PC-9 (cell line): ENCODE data around the gene MAN1B1. TPM values are rescaled to one million over a fixed set of nuclear protein-coding genes. Genes with fewer than 3 reads are reported as not detected.

ENCODE experiments used
- BruUV-seq: library from RNA; stranded (reverse); fragments of 400-500 nt; replicated peaks from 2 replicates; lab custom pipeline; 2021; lab: Mats Ljungman, UMichigan
- CTCF ChIA-PET: fragments of 300-600 bp; sonication (Branson Sonifier 250); formaldehyde crosslinking; loops from one replicate; lab custom pipeline; 2022; ENCODE audit warnings: antibody characterized with exemption; lab: Charles Lee
- POLR2A ChIA-PET: fragments of 300-600 bp; sonication (Branson Sonifier 250); formaldehyde crosslinking; loops from one replicate; lab custom pipeline; 2022; ENCODE audit warnings: antibody characterized with exemption; ENCODE audit not compliant: unreplicated experiment; lab: Charles Lee
- DNase-seq, 2 experiments: peaks; one replicate each; pipeline versions ENCODE4 v3.0.0 to v3.0.0-alpha.2; 2015 to 2022; ENCODE audit warnings: mixed read lengths in 1 of 2
- H2AFZ ChIP-seq: fragments of 200-600 bp; sonication (generic); 2 replicates; pipeline ENCODE4 v1.8.1; 2017; ENCODE audit warnings: antibody characterized with exemption
- H3F3A ChIP-seq: fragments of 200-600 bp; sonication (generic); 2 replicates; pipeline ENCODE4 v1.8.1; 2017; ENCODE audit warnings: antibody characterized with exemption, mild to moderate bottlenecking, low read depth; ENCODE audit not compliant: insufficient read depth
- H3K27ac ChIP-seq: fragments of 200-600 bp; sonication (generic); 2 replicates; pipeline ENCODE4 v1.6.1; 2016; ENCODE audit warnings: mixed run types
- H3K27me3 ChIP-seq: fragments of 200-600 bp; sonication (generic); 2 replicates; pipeline ENCODE4 v1.6.1; 2016; ENCODE audit warnings: low read depth, mixed run types; ENCODE audit not compliant: insufficient read depth
- H3K36me3 ChIP-seq: fragments of 200-600 bp; sonication (generic); 2 replicates; pipeline ENCODE4 v1.6.1; 2016; ENCODE audit warnings: low read depth, mixed run types
- H3K4me1 ChIP-seq: fragments of 200-600 bp; sonication (generic); replicated peaks from 2 replicates; pipeline ENCODE4 v1.6.1; 2016; ENCODE audit warnings: mixed run types; ENCODE audit not compliant: insufficient read depth
- H3K4me2 ChIP-seq: fragments of 200-600 bp; sonication (generic); 2 replicates; pipeline ENCODE4 v1.6.1; 2017; ENCODE audit warnings: mixed run types
- H3K4me3 ChIP-seq: fragments of 200-600 bp; sonication (generic); 2 replicates; pipeline ENCODE4 v1.6.1; 2016; ENCODE audit warnings: mixed run types
- H3K79me2 ChIP-seq: fragments of 200-600 bp; sonication (generic); 2 replicates; pipeline ENCODE4 v1.6.1; 2017; ENCODE audit warnings: low read depth, mixed run types
- H3K9me2 ChIP-seq: fragments of 200-600 bp; sonication (generic); 2 replicates; pipeline ENCODE4 v1.8.1; 2017; ENCODE audit warnings: mild to moderate bottlenecking; ENCODE audit not compliant: insufficient read depth
- H3K9me3 ChIP-seq: fragments of 200-600 bp; sonication (generic); 2 replicates; pipeline ENCODE4 v1.8.1; 2016; ENCODE audit warnings: low read depth; ENCODE audit not compliant: insufficient read depth
- H4K20me1 ChIP-seq: fragments of 200-600 bp; sonication (generic); 2 replicates; pipeline ENCODE4 v1.8.1; 2017; ENCODE audit not compliant: insufficient read depth
- EZH2 ChIP-seq: fragments of 200-600 bp; sonication (generic); IDR thresholded peaks from 2 replicates; pipeline ENCODE4 v1.8.0; 2017; ENCODE audit warnings: antibody characterized with exemption, low read depth
- intact Hi-C: fragments of 100-400 bp; cut with micrococcal nuclease; formaldehyde crosslinking; loops from one replicate; pipeline ENCODE4 v1.10.0; 2022; ENCODE audit not compliant: unreplicated experiment
- total RNA-seq: library from RNA; stranded (reverse); gene quantifications from 2 replicates; pipeline ENCODE4 v1.2.3, GENCODE V29; 2021
- TF ChIP-seq, protein P1 (sequence below): fragments of 200-600 bp; sonication (generic); conservative IDR thresholded peaks from 2 replicates; pipeline ENCODE4 v1.6.1; 2017; ENCODE audit warnings: mixed run types, antibody characterized with exemption, mild to moderate bottlenecking, moderate library complexity

The MAN1B1 gene
- total RNA-seq, 1 experiment from 2014 or later: 79.3 TPM

DNA sequence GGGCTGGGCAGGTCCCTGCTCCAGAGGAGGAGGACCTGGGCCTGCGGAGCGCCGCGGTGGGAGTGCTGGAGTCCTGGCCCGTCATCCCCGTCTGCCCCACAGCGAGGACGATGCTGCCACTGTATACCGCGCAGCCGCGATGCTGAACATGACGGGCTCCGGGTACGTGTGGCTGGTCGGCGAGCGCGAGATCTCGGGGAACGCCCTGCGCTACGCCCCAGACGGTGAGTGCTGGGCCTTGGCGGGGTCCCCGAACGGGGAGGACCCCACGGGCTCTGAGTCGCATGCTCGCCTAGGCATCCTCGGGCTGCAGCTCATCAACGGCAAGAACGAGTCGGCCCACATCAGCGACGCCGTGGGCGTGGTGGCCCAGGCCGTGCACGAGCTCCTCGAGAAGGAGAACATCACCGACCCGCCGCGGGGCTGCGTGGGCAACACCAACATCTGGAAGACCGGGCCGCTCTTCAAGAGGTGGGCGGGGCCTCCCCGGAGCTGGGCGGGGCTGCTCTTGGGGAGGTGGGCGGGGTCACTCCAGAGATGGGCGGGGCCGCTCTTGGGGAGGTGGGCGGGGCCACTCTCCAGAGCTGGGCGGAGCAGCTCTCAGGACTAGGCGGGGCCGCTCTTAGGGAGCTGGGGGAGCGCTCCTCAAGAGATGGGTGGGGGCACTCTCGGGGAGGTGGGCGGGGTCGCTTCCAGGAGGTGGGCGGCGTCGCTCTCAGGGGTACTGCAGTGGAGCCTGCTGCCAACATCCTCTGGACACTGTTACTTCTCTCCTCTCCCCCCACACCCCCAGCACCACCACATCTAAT lies 70.0 kb downstream of the MAN1B1 start:
- no peaks in the 10 kb centered on the region for H3K9me3 ChIP-seq
- no peak overlapping the region for H2AFZ ChIP-seq
- ChIA-PET CTCF (interaction anchor here (0.6 kb wide), 1 partner anchor 11 kb away, joined by 4 read pairs; no protein-coding TSS in a partner anchor), POLR2A (interaction anchor here (0.5 kb wide), 2 partner anchors 48 to 67 kb away, joined by 3 to 10 read pairs; no protein-coding TSS in a partner anchor)
- no peak for DNase-seq
- no peak overlapping the region for H3K4me2 ChIP-seq
- no peak overlapping the region for H3K27ac ChIP-seq
- H3K9me2 ChIP-seq: no peaks in the 10 kb centered on the region
- no peaks in the 10 kb centered on the region for H3K36me3 ChIP-seq
- no peaks in the 10 kb centered on the region for H4K20me1 ChIP-seq
- BruUV-seq: no TSS peak
- intact Hi-C loops: no loop called here
- no peaks in the 10 kb centered on the region for H3K79me2 ChIP-seq
- H3F3A ChIP-seq: peaks cover 26% of the 10 kb centered on the region
- no peaks in the 10 kb centered on the region for H3K4me1 ChIP-seq
- H3K4me3 ChIP-seq: no peak overlapping the region
- H3K27me3 ChIP-seq: no peaks in the 10 kb centered on the region
- TF ChIP-seq EZH2: no peak
- TF ChIP-seq, protein P1, sequence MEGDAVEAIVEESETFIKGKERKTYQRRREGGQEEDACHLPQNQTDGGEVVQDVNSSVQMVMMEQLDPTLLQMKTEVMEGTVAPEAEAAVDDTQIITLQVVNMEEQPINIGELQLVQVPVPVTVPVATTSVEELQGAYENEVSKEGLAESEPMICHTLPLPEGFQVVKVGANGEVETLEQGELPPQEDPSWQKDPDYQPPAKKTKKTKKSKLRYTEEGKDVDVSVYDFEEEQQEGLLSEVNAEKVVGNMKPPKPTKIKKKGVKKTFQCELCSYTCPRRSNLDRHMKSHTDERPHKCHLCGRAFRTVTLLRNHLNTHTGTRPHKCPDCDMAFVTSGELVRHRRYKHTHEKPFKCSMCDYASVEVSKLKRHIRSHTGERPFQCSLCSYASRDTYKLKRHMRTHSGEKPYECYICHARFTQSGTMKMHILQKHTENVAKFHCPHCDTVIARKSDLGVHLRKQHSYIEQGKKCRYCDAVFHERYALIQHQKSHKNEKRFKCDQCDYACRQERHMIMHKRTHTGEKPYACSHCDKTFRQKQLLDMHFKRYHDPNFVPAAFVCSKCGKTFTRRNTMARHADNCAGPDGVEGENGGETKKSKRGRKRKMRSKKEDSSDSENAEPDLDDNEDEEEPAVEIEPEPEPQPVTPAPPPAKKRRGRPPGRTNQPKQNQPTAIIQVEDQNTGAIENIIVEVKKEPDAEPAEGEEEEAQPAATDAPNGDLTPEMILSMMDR: no peak

DNA sequence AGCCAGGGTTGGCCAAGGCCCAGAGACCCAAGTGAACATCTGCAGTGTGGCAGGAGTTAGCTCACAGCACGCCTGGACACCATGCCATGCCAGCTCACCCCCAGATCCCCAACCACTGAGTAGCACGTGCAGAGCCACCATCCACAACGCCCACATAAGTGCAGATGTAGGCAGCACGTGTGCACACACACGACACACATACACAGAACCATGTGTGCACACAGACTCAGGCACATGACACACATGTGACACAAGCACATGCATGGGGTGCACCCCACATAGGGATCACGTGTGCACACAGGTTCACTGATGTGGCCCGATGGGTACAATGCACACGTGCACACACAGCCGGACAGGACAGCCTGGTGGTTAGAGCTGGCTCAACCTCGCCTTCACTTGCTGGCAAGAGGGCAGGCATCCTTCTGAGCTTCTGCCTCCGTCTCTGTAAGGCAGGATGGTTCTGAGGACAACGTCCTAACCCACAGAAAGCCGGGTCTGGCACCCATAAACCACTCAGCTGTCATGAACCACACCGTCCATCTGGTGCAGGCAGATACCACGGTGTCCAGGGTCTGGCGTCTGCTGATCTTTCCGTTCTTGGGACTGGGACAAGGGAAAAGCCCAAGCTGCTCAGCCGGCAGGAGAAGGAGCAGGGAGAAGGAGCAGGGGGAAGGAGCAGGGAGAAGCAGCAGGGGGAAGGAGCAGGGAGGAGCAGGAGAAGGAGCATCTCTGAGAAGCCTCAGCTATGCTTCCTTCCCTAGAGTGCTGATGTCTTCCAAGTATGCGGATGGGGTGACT lies 71.0 kb downstream of the MAN1B1 start:
- no peaks in the 10 kb centered on the region for H4K20me1 ChIP-seq
- H3K9me2 ChIP-seq: no peaks in the 10 kb centered on the region
- H3K27ac ChIP-seq: no peak overlapping the region
- H3K79me2 ChIP-seq: no peaks in the 10 kb centered on the region
- no peak for DNase-seq
- no peak overlapping the region for H2AFZ ChIP-seq
- no peak overlapping the region for H3K4me3 ChIP-seq
- H3K27me3 ChIP-seq: no peaks in the 10 kb centered on the region
- BruUV-seq: no TSS peak
- no peaks in the 10 kb centered on the region for H3K36me3 ChIP-seq
- H3K4me1 ChIP-seq: no peaks in the 10 kb centered on the region
- TF ChIP-seq EZH2: no peak
- TF ChIP-seq, protein P1: no peak
- no peaks in the 10 kb centered on the region for H3K9me3 ChIP-seq
- H3F3A ChIP-seq: peaks cover 16% of the 10 kb centered on the region
- H3K4me2 ChIP-seq: no peak overlapping the region
- intact Hi-C loops: no loop called here
- POLR2A ChIA-PET: interaction anchor here (0.5 kb wide), 2 partner anchors 47 to 66 kb away, joined by 3 to 10 read pairs; no protein-coding TSS in a partner anchor
- CTCF ChIA-PET: no interaction called here

DNA sequence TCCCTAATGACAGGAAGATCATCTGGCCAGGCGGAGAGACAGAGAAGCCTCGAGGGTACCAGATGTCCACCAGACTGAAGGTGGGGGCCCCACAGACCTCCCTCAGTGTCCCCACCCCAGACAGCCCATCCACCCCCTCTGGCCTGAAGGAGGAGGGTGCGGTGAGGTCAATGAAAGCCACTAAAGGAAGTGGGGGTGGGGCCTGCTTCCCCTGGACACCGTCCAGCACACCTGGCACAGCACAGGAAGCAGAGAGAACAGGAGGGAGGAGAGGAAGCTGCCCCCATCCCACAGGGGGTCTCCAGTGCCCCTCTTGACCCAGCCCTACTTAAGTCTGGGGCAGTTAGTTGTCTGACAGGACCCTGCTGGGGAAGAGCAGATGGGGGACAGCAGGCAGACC lies 71.8 kb downstream of the MAN1B1 start:
- intact Hi-C loops: no loop called here
- no peaks in the 10 kb centered on the region for H3K27me3 ChIP-seq
- ChIA-PET CTCF (no interaction called here), POLR2A (no interaction called here)
- no peak for DNase-seq
- H3K4me2 ChIP-seq: no peak overlapping the region
- H2AFZ ChIP-seq: no peak overlapping the region
- no peak for TF ChIP-seq EZH2
- TF ChIP-seq, protein P1: no peak
- no peaks in the 10 kb centered on the region for H3K36me3 ChIP-seq
- no peak overlapping the region for H3K27ac ChIP-seq
- no peaks in the 10 kb centered on the region for H3K9me3 ChIP-seq
- H4K20me1 ChIP-seq: no peaks in the 10 kb centered on the region
- peaks cover 8% of the 10 kb centered on the region; the same call in 1 of the 2 replicates for H3F3A ChIP-seq
- H3K9me2 ChIP-seq: no peaks in the 10 kb centered on the region
- H3K79me2 ChIP-seq: no peaks in the 10 kb centered on the region
- no peak overlapping the region for H3K4me3 ChIP-seq
- no TSS peak for BruUV-seq
- no peaks in the 10 kb centered on the region for H3K4me1 ChIP-seq
